GM21717 (cell line): Measurements from ENCODE around the gene KRTCAP2.
A peak's percentile ranks its signal among the peaks of the same experiment; 100 is the strongest.
"Not testable (repeated sequence)": the region's sequence is repeated elsewhere in the genome, so short reads cannot be mapped to it uniquely, and the experiment has no call there.

Experiments used
- ATAC-seq: cut with Tn5 transposase; IDR thresholded peaks from one replicate; pipeline ENCODE4 v1.9.1; 2021; ENCODE audit warnings: mild to moderate bottlenecking, moderate library complexity; ENCODE audit not compliant: unreplicated experiment

Gene KRTCAP2

GRCh38 chr1:155170806-155171205 is 2.3 kb downstream of the KRTCAP2 start:
- ATAC-seq: no peak

- no peak for ATAC-seq
Measured at GRCh38 chr1:155170101-155170785, 2.9 kb downstream of the KRTCAP2 start.

- ATAC-seq: no peak
Measured at GRCh38 chr1:155169541-155169940, 3.6 kb downstream of the KRTCAP2 start.

- ATAC-seq: no peak
Measured at GRCh38 chr1:155168456-155169210, 4.5 kb downstream of the KRTCAP2 start.

- not testable (repeated sequence) for ATAC-seq
Measured at GRCh38 chr1:155168105-155168445, 5.0 kb downstream of the KRTCAP2 start.

- peak; percentile 45 for ATAC-seq
Measured at GRCh38 chr1:155167166-155168104, 5.7 kb downstream of the KRTCAP2 start.

GRCh38 chr1:155166471-155167165 is 6.5 kb downstream of the KRTCAP2 start:
- ATAC-seq: no peak

- ATAC-seq: no peak
Measured at GRCh38 chr1:155166051-155166470, 7.0 kb downstream of the KRTCAP2 start.

GRCh38 chr1:155164625-155165024 is 8.5 kb downstream of the KRTCAP2 start:
- not testable (repeated sequence) for ATAC-seq

- not testable (repeated sequence) for ATAC-seq
Measured at GRCh38 chr1:155163785-155164184, 9.3 kb downstream of the KRTCAP2 start.

GRCh38 chr1:155162631-155163030 is 10.5 kb downstream of the KRTCAP2 start:
- not testable (repeated sequence) for ATAC-seq

GRCh38 chr1:155160128-155160527 is 13.0 kb downstream of the KRTCAP2 start:
- no peak for ATAC-seq

GRCh38 chr1:155158991-155159390 is 14.1 kb downstream of the KRTCAP2 start:
- ATAC-seq: no peak

GRCh38 chr1:155155996-155156643 is 17.0 kb downstream of the KRTCAP2 start:
- not testable (repeated sequence) for ATAC-seq

GRCh38 chr1:155145491-155145890 is 27.6 kb downstream of the KRTCAP2 start:
- ATAC-seq: no peak

GRCh38 chr1:155141749-155142148 is 31.4 kb downstream of the KRTCAP2 start:
- ATAC-seq: no peak

- ATAC-seq: no peak
Measured at GRCh38 chr1:155140630-155140953, 32.5 kb downstream of the KRTCAP2 start.

- peak; percentile 50 for ATAC-seq
Measured at GRCh38 chr1:155139895-155140629, 33.0 kb downstream of the KRTCAP2 start, which contains the start of gene DPM3. Gene DPM3 (minus strand): TSS chr1:155140531. CDS start chr1:155140240, 291 bp downstream.

- ATAC-seq: no peak
Measured at GRCh38 chr1:155137154-155137949, 35.8 kb downstream of the KRTCAP2 start.
